Body of pancreas (tissue), 4 donors: ENCODE data around the gene NHSL1. TPM values are rescaled to one million over a fixed set of nuclear protein-coding genes. Genes with fewer than 3 reads are reported as not detected.

Source experiments
- ATAC-seq: fragments of 150-250 bp; one replicate; pipeline ENCODE4 v1.9.1; 2016
- DNase-seq, 4 donors: peaks; one replicate each; pipeline ENCODE4 v3.0.0-alpha.2; 2019
- H3K27ac ChIP-seq, 4 donors: fragments of 200-600 bp; sonication (generic); 1 replicate in 3 of 4; 2 replicates in 1 of 4; pipeline versions ENCODE4 v1.5.1 to v1.6.1; 2016 to 2019; ENCODE audit warnings: mild to moderate bottlenecking in 1 of 4, mixed read lengths in 1 of 4, moderate library complexity in 1 of 4
- H3K27me3 ChIP-seq, 2 donors: fragments of 200-600 bp; sonication (generic); one replicate each; pipeline ENCODE4 v1.6.0; 2016; ENCODE audit warnings: mild to moderate bottlenecking in 1 of 2
- H3K36me3 ChIP-seq, 2 donors: fragments of 200-600 bp; sonication (generic); replicated peaks in 1 of 2; 2 replicates each; pipeline ENCODE4 v1.5.1; 2016; ENCODE audit warnings: low read depth in 2 of 2; ENCODE audit not compliant: insufficient read depth in 1 of 2
- H3K4me1 ChIP-seq: fragments of 200-600 bp; sonication (generic); one replicate; pipeline ENCODE4 v1.6.0; 2016
- H3K4me3 ChIP-seq, 2 donors: fragments of 200-600 bp; sonication (generic); 1 replicate in 1 of 2; 2 replicates in 1 of 2; pipeline ENCODE4 v1.5.1; 2016 to 2019
- H3K9me3 ChIP-seq, 3 donors: fragments of 200-600 bp; sonication (generic); 1 replicate in 2 of 3; 2 replicates in 1 of 3; pipeline ENCODE4 v1.5.1; 2016
- POLR2A ChIP-seq, 3 donors: fragments of 450-650 bp; IDR thresholded peaks; one replicate each; pipeline ENCODE4 v1.6.1; 2016; ENCODE audit warnings: antibody characterized with exemption in 3 of 3, mild to moderate bottlenecking in 2 of 3
- WGBS, 2 donors: methylation state at CpG; one replicate each; pipeline ENCODE4 v1.1.5; 2017; 5-methylcytosine and 5-hydroxymethylcytosine counted together
- intact Hi-C: fragments of 100-400 bp; cut with DNase I; formaldehyde crosslinking; loops from one replicate; pipeline ENCODE4 v1.15.1; 2023
- total RNA-seq, 2 donors: library from RNA; depleted of rRNA; stranded (reverse); fragments of >200 nt; gene quantifications; one replicate each; pipeline ENCODE4 v1.1.0, GENCODE V29; 2016
- TF ChIP-seq, protein P1 (sequence below), 7 experiments: fragments of 450-650 bp in 4 of 7; fragments of 200-600 bp in 3 of 7; sonication (generic) in 3 of 7; IDR thresholded peaks; one replicate each; pipeline ENCODE4 v1.5.1; 2016 to 2019; ENCODE audit warnings: antibody characterized with exemption in 7 of 7

Gene NHSL1, protein sequence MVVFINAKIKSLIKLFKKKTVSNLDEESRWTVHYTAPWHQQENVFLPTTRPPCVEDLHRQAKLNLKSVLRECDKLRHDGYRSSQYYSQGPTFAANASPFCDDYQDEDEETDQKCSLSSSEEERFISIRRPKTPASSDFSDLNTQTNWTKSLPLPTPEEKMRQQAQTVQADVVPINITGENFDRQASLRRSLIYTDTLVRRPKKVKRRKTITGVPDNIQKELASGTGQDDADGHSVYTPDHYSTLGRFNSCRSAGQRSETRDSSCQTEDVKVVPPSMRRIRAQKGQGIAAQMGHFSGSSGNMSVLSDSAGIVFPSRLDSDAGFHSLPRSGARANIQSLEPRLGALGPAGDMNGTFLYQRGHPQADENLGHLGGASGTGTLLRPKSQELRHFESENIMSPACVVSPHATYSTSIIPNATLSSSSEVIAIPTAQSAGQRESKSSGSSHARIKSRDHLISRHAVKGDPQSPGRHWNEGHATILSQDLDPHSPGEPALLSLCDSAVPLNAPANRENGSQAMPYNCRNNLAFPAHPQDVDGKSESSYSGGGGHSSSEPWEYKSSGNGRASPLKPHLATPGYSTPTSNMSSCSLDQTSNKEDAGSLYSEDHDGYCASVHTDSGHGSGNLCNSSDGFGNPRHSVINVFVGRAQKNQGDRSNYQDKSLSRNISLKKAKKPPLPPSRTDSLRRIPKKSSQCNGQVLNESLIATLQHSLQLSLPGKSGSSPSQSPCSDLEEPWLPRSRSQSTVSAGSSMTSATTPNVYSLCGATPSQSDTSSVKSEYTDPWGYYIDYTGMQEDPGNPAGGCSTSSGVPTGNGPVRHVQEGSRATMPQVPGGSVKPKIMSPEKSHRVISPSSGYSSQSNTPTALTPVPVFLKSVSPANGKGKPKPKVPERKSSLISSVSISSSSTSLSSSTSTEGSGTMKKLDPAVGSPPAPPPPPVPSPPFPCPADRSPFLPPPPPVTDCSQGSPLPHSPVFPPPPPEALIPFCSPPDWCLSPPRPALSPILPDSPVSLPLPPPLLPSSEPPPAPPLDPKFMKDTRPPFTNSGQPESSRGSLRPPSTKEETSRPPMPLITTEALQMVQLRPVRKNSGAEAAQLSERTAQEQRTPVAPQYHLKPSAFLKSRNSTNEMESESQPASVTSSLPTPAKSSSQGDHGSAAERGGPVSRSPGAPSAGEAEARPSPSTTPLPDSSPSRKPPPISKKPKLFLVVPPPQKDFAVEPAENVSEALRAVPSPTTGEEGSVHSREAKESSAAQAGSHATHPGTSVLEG (N-terminal part only)
- 1 to 10 TPM; 5.2 to 7.3 TPM for total RNA-seq

DNA sequence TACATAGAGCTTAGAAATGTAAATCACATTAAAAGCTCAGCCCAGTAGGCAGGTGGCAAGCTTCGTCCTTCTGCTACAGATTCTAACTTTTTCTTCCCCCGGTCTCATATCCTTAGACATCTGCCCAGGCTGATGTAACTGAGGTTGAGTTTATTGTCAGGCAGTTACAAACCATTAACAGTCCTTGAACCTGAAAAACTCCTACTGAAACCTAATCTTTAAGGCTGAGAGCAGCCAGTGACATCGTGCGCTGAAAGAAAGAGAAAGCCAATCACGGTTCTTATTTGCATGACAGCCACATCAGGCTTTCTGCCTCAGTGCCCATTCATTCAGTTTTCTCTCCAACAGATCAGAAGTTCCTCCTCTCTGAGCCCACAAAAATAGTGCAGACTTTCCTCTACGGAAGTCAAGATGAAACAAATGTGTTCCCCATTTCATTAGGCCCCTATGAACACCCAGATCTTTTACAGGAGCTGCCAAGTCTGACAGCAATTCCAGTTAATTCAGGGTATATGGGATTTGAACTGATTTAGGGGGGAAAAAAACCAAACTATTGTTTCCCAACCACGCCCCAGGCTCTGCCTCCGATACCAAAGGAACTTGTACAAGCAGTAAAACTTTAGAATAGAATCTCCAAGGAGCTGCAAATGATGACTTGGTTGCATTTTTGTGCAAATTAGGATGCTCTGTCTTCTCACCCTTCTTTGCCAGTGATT is at the start of gene NHSL1:
NHSL1 (minus strand) TSS at position 192 of the 716 bp plus-strand sequence. CDS start 204 bp downstream, outside the sequence.
- intact Hi-C loops, result no loop called here
- no peaks in the 10 kb centered on the region for H3K27me3 ChIP-seq
- ATAC-seq, result peak; percentile 69
- peak in 3 of 4 donors; percentile 27 to 35 (median 33) for DNase-seq
- no peak within 1 kb of the TSS for H3K4me3 ChIP-seq
- peak within 1 kb of the TSS; percentile 31 to 68 (median 63) for H3K27ac ChIP-seq
- no peaks in the 10 kb centered on the region for H3K9me3 ChIP-seq
- TF ChIP-seq, protein P1, sequence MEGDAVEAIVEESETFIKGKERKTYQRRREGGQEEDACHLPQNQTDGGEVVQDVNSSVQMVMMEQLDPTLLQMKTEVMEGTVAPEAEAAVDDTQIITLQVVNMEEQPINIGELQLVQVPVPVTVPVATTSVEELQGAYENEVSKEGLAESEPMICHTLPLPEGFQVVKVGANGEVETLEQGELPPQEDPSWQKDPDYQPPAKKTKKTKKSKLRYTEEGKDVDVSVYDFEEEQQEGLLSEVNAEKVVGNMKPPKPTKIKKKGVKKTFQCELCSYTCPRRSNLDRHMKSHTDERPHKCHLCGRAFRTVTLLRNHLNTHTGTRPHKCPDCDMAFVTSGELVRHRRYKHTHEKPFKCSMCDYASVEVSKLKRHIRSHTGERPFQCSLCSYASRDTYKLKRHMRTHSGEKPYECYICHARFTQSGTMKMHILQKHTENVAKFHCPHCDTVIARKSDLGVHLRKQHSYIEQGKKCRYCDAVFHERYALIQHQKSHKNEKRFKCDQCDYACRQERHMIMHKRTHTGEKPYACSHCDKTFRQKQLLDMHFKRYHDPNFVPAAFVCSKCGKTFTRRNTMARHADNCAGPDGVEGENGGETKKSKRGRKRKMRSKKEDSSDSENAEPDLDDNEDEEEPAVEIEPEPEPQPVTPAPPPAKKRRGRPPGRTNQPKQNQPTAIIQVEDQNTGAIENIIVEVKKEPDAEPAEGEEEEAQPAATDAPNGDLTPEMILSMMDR (IDR thresholded peaks at IDR 0.05), result no peak
- TF ChIP-seq POLR2A (IDR thresholded peaks at IDR 0.05), result peak in 2 of 3 donors; percentile 12 to 26
- WGBS, 2 donors, result 23 to 27% methylated on average over 8 of the region's 8 CpGs
- H3K36me3 ChIP-seq, result no peaks in the 10 kb centered on the region
- H3K4me1 ChIP-seq, result peaks cover 67% of the 10 kb centered on the region

DNA sequence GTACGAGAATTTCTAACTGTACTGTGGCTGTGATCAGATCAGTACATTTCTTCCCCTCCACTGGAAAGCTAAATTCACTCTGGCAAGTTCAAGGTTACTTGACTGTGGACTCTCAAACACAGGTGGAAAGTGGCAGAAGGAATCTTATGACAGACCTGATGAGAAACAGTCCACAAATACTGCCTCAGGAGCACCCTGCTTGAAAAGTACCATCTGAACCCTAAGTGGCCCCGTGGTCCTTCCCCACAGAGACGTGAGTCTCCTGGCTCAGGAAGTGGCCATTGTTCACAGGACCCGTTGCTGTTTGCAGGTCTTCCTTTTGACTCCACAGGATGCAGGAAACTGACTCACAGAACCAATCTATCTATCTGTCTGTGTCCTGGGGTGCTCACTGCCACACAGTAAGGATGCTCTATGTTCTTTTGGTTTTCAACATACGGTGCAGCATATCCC is 47.5 kb upstream of the NHSL1 start:
- no peak overlapping the region for H3K27ac ChIP-seq
- no peaks in the 10 kb centered on the region for H3K27me3 ChIP-seq
- no peaks in the 10 kb centered on the region for H3K9me3 ChIP-seq
- no peak for TF ChIP-seq POLR2A (IDR thresholded peaks at IDR 0.05)
- TF ChIP-seq, protein P1 (IDR thresholded peaks at IDR 0.05), result no peak
- intact Hi-C loops, result no loop called here
- 51 to 56% methylated on average over 5 of the region's 5 CpGs for WGBS, 2 donors
- no peaks in the 10 kb centered on the region for H3K36me3 ChIP-seq
- DNase-seq, result no peak
- ATAC-seq, result no peak
- H3K4me1 ChIP-seq, result peaks cover 15% of the 10 kb centered on the region
- H3K4me3 ChIP-seq, result no peak overlapping the region

DNA sequence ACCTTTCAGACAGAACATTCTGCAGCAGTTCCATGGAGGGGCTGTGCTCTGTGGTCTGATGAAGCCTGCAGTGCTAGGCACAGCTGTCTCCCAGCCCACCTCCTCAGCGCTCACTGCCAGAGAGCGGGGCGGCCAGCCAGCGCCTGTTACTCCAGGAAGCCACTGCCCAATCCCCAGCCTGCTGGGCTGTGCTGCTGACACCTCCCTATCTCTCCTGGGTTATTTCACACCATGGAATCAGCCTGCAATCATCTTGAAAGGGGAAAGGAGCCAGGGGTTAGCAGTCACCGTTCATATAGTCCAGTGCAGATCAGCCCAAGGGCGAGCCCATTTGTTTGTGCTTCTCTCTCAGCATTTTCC is 46.3 kb upstream of the NHSL1 start:
- Histone ChIP-seq H3K27me3 (no peaks in the 10 kb centered on the region), H3K9me3 (no peaks in the 10 kb centered on the region), H3K4me1 (peaks cover 20% of the 10 kb centered on the region), H3K27ac (peak overlapping the region in 3 of 4 donors; percentile 32 to 70 (median 53)), H3K4me3 (no peak overlapping the region), H3K36me3 (no peaks in the 10 kb centered on the region)
- ATAC-seq (peak; percentile 75), DNase-seq (peak; percentile 23 to 51 (median 30))
- TF ChIP-seq, protein P1 (IDR thresholded peaks at IDR 0.05), result no peak
- peak in 2 of 3 donors; percentile 46 to 63 for TF ChIP-seq POLR2A (IDR thresholded peaks at IDR 0.05)
- 63 to 70% methylated on average over 6 of the region's 6 CpGs for WGBS, 2 donors
- intact Hi-C loops, result no loop called here

DNA sequence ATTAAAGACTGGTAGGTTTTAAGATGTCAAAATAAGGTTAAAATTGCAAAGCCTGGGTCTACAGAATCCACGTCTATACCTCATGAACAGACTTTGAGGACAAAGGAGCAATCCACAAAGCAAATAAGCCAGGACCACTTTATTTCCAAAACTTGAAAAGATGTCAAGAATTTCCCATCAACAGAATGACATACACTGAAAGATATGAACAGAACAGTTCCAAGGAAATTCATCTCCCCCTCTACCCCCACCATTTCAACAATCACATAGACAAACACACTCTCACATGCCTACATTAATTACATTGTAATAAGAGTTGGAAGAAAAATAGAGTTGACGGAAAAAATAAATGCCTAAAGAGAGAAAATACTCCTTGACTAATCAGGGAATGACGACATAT is 45.2 kb upstream of the NHSL1 start:
- peaks cover 13% of the 10 kb centered on the region for H3K4me1 ChIP-seq
- H3K27ac ChIP-seq, result no peak overlapping the region
- no peak for TF ChIP-seq POLR2A (IDR thresholded peaks at IDR 0.05)
- TF ChIP-seq, protein P1 (IDR thresholded peaks at IDR 0.05), result no peak
- no peaks in the 10 kb centered on the region for H3K27me3 ChIP-seq
- intact Hi-C loops, result no loop called here
- DNase-seq (no peak), ATAC-seq (no peak)
- no peak overlapping the region for H3K4me3 ChIP-seq
- 74 to 77% methylated on average over 3 of the region's 3 CpGs for WGBS, 2 donors
- no peaks in the 10 kb centered on the region for H3K9me3 ChIP-seq
- H3K36me3 ChIP-seq, result no peaks in the 10 kb centered on the region
